Osteoblast (primary cell): ENCODE data around the gene CLNS1A. TPM values are rescaled to one million over a fixed set of nuclear protein-coding genes. Genes with fewer than 3 reads are reported as not detected.

Source experiments
- DNase-seq: peaks from one replicate; pipeline ENCODE4 v3.0.0; 2011; ENCODE audit warnings: low spot score, mixed read lengths; ENCODE audit not compliant: insufficient read length; ENCODE audit errors: missing footprints
- H2AFZ ChIP-seq: 2 replicates; pipeline ENCODE4 v1.6.0; 2011; ENCODE audit warnings: mild to moderate bottlenecking, low read length
- H3K27ac ChIP-seq: 2 replicates; pipeline ENCODE4 v1.5.1; 2011; ENCODE audit warnings: mild to moderate bottlenecking, low read depth, low read length, moderate library complexity
- H3K27me3 ChIP-seq: 2 replicates; pipeline ENCODE4 v1.6.0; 2012; ENCODE audit warnings: mild to moderate bottlenecking, control low read depth, inconsistent platforms, low read length, moderate library complexity; ENCODE audit not compliant: insufficient read depth
- H3K36me3 ChIP-seq: 2 replicates; pipeline ENCODE4 v1.5.1; 2011; ENCODE audit warnings: mild to moderate bottlenecking, low read length, control low read depth, moderate library complexity; ENCODE audit not compliant: insufficient read depth
- H3K4me1 ChIP-seq: 2 replicates; pipeline ENCODE4 v1.5.1; 2011; ENCODE audit warnings: mild to moderate bottlenecking, low read length, control low read depth, moderate library complexity; ENCODE audit not compliant: insufficient read depth
- H3K4me2 ChIP-seq: 2 replicates; pipeline ENCODE4 v1.6.0; 2011; ENCODE audit warnings: mild to moderate bottlenecking, low read length; ENCODE audit not compliant: insufficient read depth
- H3K4me3 ChIP-seq: fragments of 200-600 bp; sonication (generic); 3 replicates; pipeline ENCODE4 v1.5.1; 2012; ENCODE audit warnings: mild to moderate bottlenecking, low read length, inconsistent platforms; ENCODE audit not compliant: insufficient read depth
- H3K79me2 ChIP-seq: 2 replicates; pipeline ENCODE4 v1.6.0; 2012; ENCODE audit warnings: mild to moderate bottlenecking, low read length, control low read depth, inconsistent platforms; ENCODE audit not compliant: insufficient read depth
- H3K9me3 ChIP-seq: 2 replicates; pipeline ENCODE4 v1.5.1; 2011; ENCODE audit warnings: low read depth, low read length, control low read depth
- H4K20me1 ChIP-seq: 2 replicates; pipeline ENCODE4 v1.6.0; 2012; ENCODE audit warnings: mild to moderate bottlenecking, low read length, control low read depth; ENCODE audit not compliant: insufficient read depth
- CTCF ChIP-seq: IDR thresholded peaks from 2 replicates; pipeline ENCODE4 v1.5.1; 2011; ENCODE audit warnings: mild to moderate bottlenecking, low read depth, low read length, moderate library complexity; ENCODE audit errors: extremely low read depth
- total RNA-seq: library from RNA; depleted of rRNA; stranded (reverse); fragments of >200 nt; gene quantifications from 2 replicates; pipeline ENCODE4 v1.2.3, GENCODE V29; 2012

CLNS1A gene
- total RNA-seq, 1 donor = 85.8 TPM

- no peak overlapping the region for H3K27ac ChIP-seq
Measured at GRCh38 chr11:77617892-77618291, 19.7 kb downstream of the CLNS1A start.

GRCh38 chr11:77611921-77612320, 25.7 kb downstream of the CLNS1A start:
- H3K36me3 ChIP-seq = peaks cover 35% of the 10 kb centered on the region
- TF ChIP-seq CTCF = no peak
- H3K27me3 ChIP-seq = no peaks in the 10 kb centered on the region
- no peak for DNase-seq
- H4K20me1 ChIP-seq = no peaks in the 10 kb centered on the region
- H2AFZ ChIP-seq = no peak overlapping the region
- H3K4me3 ChIP-seq = no peak overlapping the region
- no peaks in the 10 kb centered on the region for H3K79me2 ChIP-seq
- H3K9me3 ChIP-seq = no peaks in the 10 kb centered on the region
- H3K4me1 ChIP-seq = no peaks in the 10 kb centered on the region
- no peak overlapping the region for H3K4me2 ChIP-seq
- H3K27ac ChIP-seq = no peak overlapping the region

More at GRCh38 chr11:77617892-77618291, 19.7 kb downstream of the CLNS1A start:
- no peaks in the 10 kb centered on the region for H3K79me2 ChIP-seq
- no peak overlapping the region for H3K4me3 ChIP-seq
- no peaks in the 10 kb centered on the region for H3K4me1 ChIP-seq
- H3K9me3 ChIP-seq = no peaks in the 10 kb centered on the region
- no peaks in the 10 kb centered on the region for H4K20me1 ChIP-seq
- no peak for TF ChIP-seq CTCF
- H3K4me2 ChIP-seq = no peak overlapping the region
- H2AFZ ChIP-seq = no peak overlapping the region
- H3K27me3 ChIP-seq = no peaks in the 10 kb centered on the region
- DNase-seq = no peak
- H3K36me3 ChIP-seq = peaks cover 49% of the 10 kb centered on the region

- H3K4me2 ChIP-seq = no peak overlapping the region
- no peaks in the 10 kb centered on the region for H3K27me3 ChIP-seq
- H3K79me2 ChIP-seq = no peaks in the 10 kb centered on the region
- H3K4me3 ChIP-seq = no peak overlapping the region
- peaks cover 16% of the 10 kb centered on the region for H3K36me3 ChIP-seq
- H3K9me3 ChIP-seq = no peaks in the 10 kb centered on the region
- DNase-seq = no peak
- TF ChIP-seq CTCF = no peak
- no peaks in the 10 kb centered on the region for H4K20me1 ChIP-seq
- H2AFZ ChIP-seq = no peak overlapping the region
- no peak overlapping the region for H3K27ac ChIP-seq
- no peaks in the 10 kb centered on the region for H3K4me1 ChIP-seq
Measured at GRCh38 chr11:77609234-77609633, 28.4 kb downstream of the CLNS1A start.

- H4K20me1 ChIP-seq = no peaks in the 10 kb centered on the region
- H3K9me3 ChIP-seq = no peaks in the 10 kb centered on the region
- H3K4me3 ChIP-seq = no peak overlapping the region
- peaks cover 4% of the 10 kb centered on the region for H3K36me3 ChIP-seq
- no peak overlapping the region for H3K4me2 ChIP-seq
- no peak overlapping the region for H2AFZ ChIP-seq
- H3K27me3 ChIP-seq = no peaks in the 10 kb centered on the region
- H3K4me1 ChIP-seq = peaks cover 17% of the 10 kb centered on the region
- no peak overlapping the region for H3K27ac ChIP-seq
- TF ChIP-seq CTCF = no peak
- H3K79me2 ChIP-seq = no peaks in the 10 kb centered on the region
- DNase-seq = no peak
Measured at GRCh38 chr11:77604281-77604680, 33.3 kb downstream of the CLNS1A start.
